Lower lobe of right lung (tissue), 2 donors: ENCODE results near the gene SMARCA4. TPM values are rescaled to one million over a fixed set of nuclear protein-coding genes. Genes with fewer than 3 reads are reported as not detected.
A peak's percentile ranks its signal among the peaks of the same experiment; 100 is the strongest.

Experiments used
- ATAC-seq, 2 donors: fragments of 200-7000 bp; cut with Tn5 transposase; one replicate each; pipeline ENCODE4 v1.9.1; 2020 to 2022; ENCODE audit warnings: mild to moderate bottlenecking in 2 of 2, moderate library complexity in 2 of 2
- DNase-seq: peaks from one replicate; pipeline ENCODE4 v3.0.0-alpha.2; 2020
- H3K27ac ChIP-seq: fragments of 200-600 bp; one replicate; pipeline ENCODE4 v1.8.0; 2022
- H3K27me3 ChIP-seq: fragments of 200-600 bp; one replicate; pipeline ENCODE4 v1.8.0; 2022; ENCODE audit warnings: low read depth
- H3K36me3 ChIP-seq: fragments of 200-600 bp; one replicate; pipeline ENCODE4 v1.8.0; 2022; ENCODE audit warnings: mild to moderate bottlenecking
- H3K4me1 ChIP-seq: fragments of 200-600 bp; one replicate; pipeline ENCODE4 v1.8.0; 2022
- H3K4me3 ChIP-seq: fragments of 200-600 bp; one replicate; pipeline ENCODE4 v1.8.0; 2022; ENCODE audit warnings: mild to moderate bottlenecking
- H3K9me3 ChIP-seq: fragments of 200-600 bp; one replicate; pipeline ENCODE4 v1.8.0; 2022
- CTCF ChIP-seq: fragments of 200-600 bp; IDR thresholded peaks from one replicate; pipeline ENCODE4 v1.8.0; 2022; ENCODE audit warnings: antibody characterized with exemption, mild to moderate bottlenecking
- intact Hi-C: fragments of 100-400 bp; cut with DNase I; formaldehyde crosslinking; loops from one replicate; pipeline ENCODE4 v1.11.0; 2022
- total RNA-seq: library from RNA; stranded (reverse); fragmentation: NEBNext Ultra II Directional; extraction: Animal tissue kit (Norgen Biotek cat#: 25700); gene quantifications from one replicate; pipeline ENCODE4 v1.2.1, GENCODE V29; 2021
- donor health status: DM: no; HTN: yes; CAD: no; lungs with severe emphysema.

Gene SMARCA4
- total RNA-seq, 1 donor from 2014 or later, result 85.0 TPM

DNA sequence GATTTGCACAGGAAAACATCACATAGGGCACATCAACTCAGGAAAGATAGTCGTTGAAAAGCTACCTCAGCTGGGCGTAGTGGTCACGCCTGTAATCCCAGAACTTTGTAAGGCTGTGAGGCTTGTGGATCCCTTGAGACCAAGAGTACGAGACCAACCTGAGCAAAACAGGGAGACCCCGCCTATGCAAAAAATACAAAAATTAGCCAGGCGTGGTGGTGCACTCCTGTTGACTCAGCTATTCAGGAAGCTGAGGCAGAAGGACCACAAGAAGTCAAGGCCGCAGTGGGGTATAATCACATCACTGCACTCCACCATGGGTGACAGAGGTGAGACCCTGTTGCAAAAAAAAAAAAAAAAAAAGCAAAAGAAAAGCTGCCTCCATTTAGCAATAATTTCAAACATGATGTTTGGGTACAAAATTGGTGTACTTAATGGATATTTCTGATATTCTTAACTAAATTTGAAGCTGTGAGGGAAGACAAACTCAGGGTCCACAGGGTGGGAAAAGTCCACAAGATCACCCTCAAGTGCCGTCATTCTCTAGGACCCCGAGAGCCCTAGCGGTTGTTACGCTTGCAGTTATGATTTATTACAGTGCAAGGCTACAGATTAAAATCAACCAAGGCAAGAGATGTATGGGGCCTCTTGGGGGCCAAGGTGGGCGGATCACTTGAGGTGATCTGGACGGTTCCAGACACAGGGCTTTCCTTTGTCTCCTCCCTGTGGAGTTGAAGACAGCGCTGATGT lies 86.0 kb downstream of the SMARCA4 start:
- peaks cover 57% of the 10 kb centered on the region for H3K36me3 ChIP-seq
- intact Hi-C loops, result no loop called here
- H3K4me3 ChIP-seq, result no peak overlapping the region
- no peak for TF ChIP-seq CTCF
- H3K4me1 ChIP-seq, result peaks cover 19% of the 10 kb centered on the region
- no peak for ATAC-seq
- no peak for DNase-seq
- H3K9me3 ChIP-seq, result no peaks in the 10 kb centered on the region
- H3K27me3 ChIP-seq, result no peaks in the 10 kb centered on the region
- no peak overlapping the region for H3K27ac ChIP-seq

GRCh38 chr19:11047866-11048265 lies 87.0 kb downstream of the SMARCA4 start:
- Histone ChIP-seq H3K27me3 (no peaks in the 10 kb centered on the region), H3K4me1 (peaks cover 17% of the 10 kb centered on the region), H3K36me3 (peaks cover 46% of the 10 kb centered on the region), H3K9me3 (no peaks in the 10 kb centered on the region), H3K27ac (no peak overlapping the region), H3K4me3 (no peak overlapping the region)
- intact Hi-C loops, result no loop called here
- ATAC-seq (no peak), DNase-seq (no peak)
- no peak for TF ChIP-seq CTCF

GRCh38 chr19:11050323-11051114 lies 89.7 kb downstream of the SMARCA4 start:
- intact Hi-C loops, result no loop called here
- Histone ChIP-seq H3K27me3 (no peaks in the 10 kb centered on the region), H3K9me3 (no peaks in the 10 kb centered on the region), H3K27ac (no peak overlapping the region), H3K4me3 (no peak overlapping the region), H3K36me3 (peaks cover 38% of the 10 kb centered on the region), H3K4me1 (peaks cover 17% of the 10 kb centered on the region)
- TF ChIP-seq CTCF, result no peak
- DNase-seq, result no peak
- peak; percentile 11 to 18 for ATAC-seq

DNA sequence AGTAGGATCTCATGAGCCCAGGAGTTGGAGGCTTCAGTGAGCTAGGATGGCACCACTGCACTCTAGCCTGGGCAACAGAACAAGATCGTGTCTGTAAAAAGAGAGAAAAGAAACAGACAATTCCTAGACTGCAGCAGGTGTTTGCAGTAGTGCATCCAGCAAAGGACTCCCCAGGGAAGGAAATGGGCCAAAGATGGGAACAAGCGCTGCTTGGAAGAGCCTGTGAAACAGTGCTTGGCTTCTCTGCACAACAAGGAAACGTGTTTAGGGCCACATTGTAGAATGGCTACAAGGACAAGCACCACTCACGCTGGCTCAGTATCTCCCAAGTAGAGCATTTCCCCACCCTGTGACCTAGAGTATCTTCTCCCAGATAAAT lies 93.0 kb downstream of the SMARCA4 start:
- Histone ChIP-seq H3K36me3 (peaks cover 43% of the 10 kb centered on the region), H3K27me3 (no peaks in the 10 kb centered on the region), H3K4me1 (peaks cover 17% of the 10 kb centered on the region), H3K9me3 (no peaks in the 10 kb centered on the region), H3K4me3 (no peak overlapping the region), H3K27ac (no peak overlapping the region)
- DNase-seq (no peak), ATAC-seq (no peak)
- intact Hi-C loops, result no loop called here
- no peak for TF ChIP-seq CTCF

DNA sequence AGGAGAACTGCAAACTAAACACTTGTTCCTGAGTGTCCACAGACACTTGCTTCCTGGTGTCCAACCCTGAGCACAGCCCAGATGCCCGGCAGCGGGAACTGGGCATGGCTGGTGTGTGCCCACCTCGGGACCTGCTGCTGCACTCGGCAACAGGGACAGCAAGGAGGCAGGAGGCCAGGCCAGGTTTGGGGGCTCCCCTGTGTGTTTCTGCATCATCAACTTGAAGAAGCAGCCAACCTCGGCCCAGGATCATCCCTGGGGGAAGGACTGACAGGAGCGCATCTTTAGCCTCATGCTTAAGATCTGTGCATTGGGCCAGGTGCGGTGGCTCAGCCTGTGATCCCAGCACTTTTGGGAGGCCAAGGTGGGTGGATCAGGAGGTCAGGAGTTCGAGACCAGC lies 93.4 kb downstream of the SMARCA4 start:
- Histone ChIP-seq H3K4me1 (peaks cover 17% of the 10 kb centered on the region), H3K27ac (no peak overlapping the region), H3K27me3 (no peaks in the 10 kb centered on the region), H3K9me3 (no peaks in the 10 kb centered on the region), H3K4me3 (no peak overlapping the region), H3K36me3 (peaks cover 45% of the 10 kb centered on the region)
- intact Hi-C loops, result no loop called here
- no peak for DNase-seq
- no peak for ATAC-seq
- TF ChIP-seq CTCF, result no peak
